KMS-11 (cell line): ENCODE results near the gene ARHGEF33.

Experiments used
- H2AFZ ChIP-seq: fragments of 200-600 bp; sonication (generic); 2 replicates; pipeline ENCODE4 v1.6.1; 2016; ENCODE audit warnings: antibody characterized with exemption, mixed run types, low read depth
- H3K27ac ChIP-seq: fragments of 200-600 bp; sonication (generic); 2 replicates; pipeline ENCODE4 v1.6.1; 2016; ENCODE audit warnings: mild to moderate bottlenecking, mixed run types
- H3K27me3 ChIP-seq: fragments of 200-600 bp; sonication (generic); 2 replicates; pipeline ENCODE4 v1.6.1; 2017; ENCODE audit warnings: mild to moderate bottlenecking, low read depth, mixed run types, moderate library complexity; ENCODE audit not compliant: insufficient read depth
- H3K36me3 ChIP-seq: fragments of 200-600 bp; sonication (generic); 2 replicates; pipeline ENCODE4 v1.6.1; 2017; ENCODE audit warnings: mild to moderate bottlenecking, mixed run types; ENCODE audit not compliant: insufficient read depth
- H3K4me1 ChIP-seq: fragments of 200-600 bp; sonication (generic); 2 replicates; pipeline ENCODE4 v1.6.1; 2016; ENCODE audit warnings: mild to moderate bottlenecking, low read depth, mixed run types; ENCODE audit not compliant: poor library complexity, severe bottlenecking
- H3K4me2 ChIP-seq: fragments of 200-600 bp; sonication (generic); 2 replicates; pipeline ENCODE4 v1.7.0; 2016; ENCODE audit warnings: mild to moderate bottlenecking, mixed run types
- H3K4me3 ChIP-seq: fragments of 200-600 bp; sonication (generic); IDR thresholded peaks from 2 replicates; pipeline ENCODE4 v1.6.1; 2017; ENCODE audit warnings: low read depth, low read length, mixed read lengths; ENCODE audit not compliant: insufficient read depth
- H3K79me2 ChIP-seq: fragments of 200-600 bp; sonication (generic); 2 replicates; pipeline ENCODE4 v1.6.1; 2016; ENCODE audit warnings: low read depth, mixed run types; ENCODE audit not compliant: insufficient read depth
- H3K9ac ChIP-seq: fragments of 200-600 bp; sonication (generic); 2 replicates; pipeline ENCODE4 v1.6.1; 2016; ENCODE audit warnings: mild to moderate bottlenecking, mixed run types
- H4K20me1 ChIP-seq: fragments of 200-600 bp; sonication (generic); 2 replicates; pipeline ENCODE4 v1.6.1; 2016; ENCODE audit warnings: mild to moderate bottlenecking, mixed run types; ENCODE audit not compliant: insufficient read depth
- TF ChIP-seq, protein P1 (sequence below): fragments of 200-600 bp; sonication (generic); conservative IDR thresholded peaks from 2 replicates; pipeline ENCODE4 v1.6.1; 2017; ENCODE audit warnings: low read depth, mild to moderate bottlenecking, antibody characterized with exemption, low read length, moderate library complexity, mixed read lengths

ARHGEF33 gene

DNA sequence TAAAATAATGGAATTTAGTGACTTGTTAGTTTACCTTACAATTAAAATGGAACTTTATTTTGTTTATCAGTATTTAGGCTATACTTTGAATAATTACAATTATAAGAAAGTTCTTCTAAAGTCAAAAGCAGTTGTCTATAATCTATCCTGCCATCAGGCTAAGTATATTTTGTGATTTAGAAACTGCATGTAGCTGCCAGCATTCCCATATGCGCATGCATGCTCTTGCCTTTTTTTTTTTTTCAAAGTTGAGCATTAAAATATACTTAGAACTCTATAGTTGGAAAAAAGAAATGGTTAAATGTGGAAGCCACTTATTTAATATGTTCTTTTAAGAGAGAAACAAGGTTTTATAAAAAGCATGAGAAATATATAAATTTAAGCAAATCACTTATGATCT lies 99.0 kb downstream of the ARHGEF33 start:
- Histone ChIP-seq H2AFZ (no peak overlapping the region), H3K79me2 (no peaks in the 10 kb centered on the region), H3K4me3 (no peak overlapping the region), H3K4me1 (peaks cover 8% of the 10 kb centered on the region), H3K27ac (no peak overlapping the region), H3K9ac (no peak overlapping the region), H4K20me1 (no peaks in the 10 kb centered on the region), H3K27me3 (no peaks in the 10 kb centered on the region), H3K36me3 (peaks cover 7% of the 10 kb centered on the region; the same call in 1 of the 2 replicates), H3K4me2 (no peak overlapping the region)
- TF ChIP-seq, protein P1, sequence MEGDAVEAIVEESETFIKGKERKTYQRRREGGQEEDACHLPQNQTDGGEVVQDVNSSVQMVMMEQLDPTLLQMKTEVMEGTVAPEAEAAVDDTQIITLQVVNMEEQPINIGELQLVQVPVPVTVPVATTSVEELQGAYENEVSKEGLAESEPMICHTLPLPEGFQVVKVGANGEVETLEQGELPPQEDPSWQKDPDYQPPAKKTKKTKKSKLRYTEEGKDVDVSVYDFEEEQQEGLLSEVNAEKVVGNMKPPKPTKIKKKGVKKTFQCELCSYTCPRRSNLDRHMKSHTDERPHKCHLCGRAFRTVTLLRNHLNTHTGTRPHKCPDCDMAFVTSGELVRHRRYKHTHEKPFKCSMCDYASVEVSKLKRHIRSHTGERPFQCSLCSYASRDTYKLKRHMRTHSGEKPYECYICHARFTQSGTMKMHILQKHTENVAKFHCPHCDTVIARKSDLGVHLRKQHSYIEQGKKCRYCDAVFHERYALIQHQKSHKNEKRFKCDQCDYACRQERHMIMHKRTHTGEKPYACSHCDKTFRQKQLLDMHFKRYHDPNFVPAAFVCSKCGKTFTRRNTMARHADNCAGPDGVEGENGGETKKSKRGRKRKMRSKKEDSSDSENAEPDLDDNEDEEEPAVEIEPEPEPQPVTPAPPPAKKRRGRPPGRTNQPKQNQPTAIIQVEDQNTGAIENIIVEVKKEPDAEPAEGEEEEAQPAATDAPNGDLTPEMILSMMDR, result no peak

DNA sequence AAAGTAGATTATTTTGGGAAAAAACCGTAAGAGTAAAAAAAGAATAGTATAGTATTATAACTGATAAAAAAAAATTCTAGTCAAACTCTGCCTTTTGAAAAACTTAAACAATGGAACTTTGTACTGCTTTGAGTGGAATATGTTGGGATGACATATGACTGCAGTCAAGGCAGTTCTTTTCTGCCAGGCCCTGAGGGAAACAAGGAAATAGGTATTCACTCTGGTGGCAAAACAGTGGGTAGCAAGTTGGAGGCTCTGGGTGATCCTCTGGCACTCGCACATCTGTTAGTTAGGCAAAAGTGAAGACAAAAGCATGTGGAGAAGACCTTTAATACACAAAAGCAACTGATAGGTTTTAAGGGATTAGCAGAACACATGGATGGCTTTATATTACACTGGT lies 102.2 kb downstream of the ARHGEF33 start:
- Histone ChIP-seq H2AFZ (no peak overlapping the region), H3K27me3 (no peaks in the 10 kb centered on the region), H3K4me3 (no peak overlapping the region), H3K9ac (no peak overlapping the region), H3K79me2 (no peaks in the 10 kb centered on the region), H3K27ac (no peak overlapping the region), H3K36me3 (peaks cover 7% of the 10 kb centered on the region; the same call in 1 of the 2 replicates), H3K4me2 (no peak overlapping the region), H4K20me1 (no peaks in the 10 kb centered on the region), H3K4me1 (peaks cover 17% of the 10 kb centered on the region)
- TF ChIP-seq, protein P1, result no peak

DNA sequence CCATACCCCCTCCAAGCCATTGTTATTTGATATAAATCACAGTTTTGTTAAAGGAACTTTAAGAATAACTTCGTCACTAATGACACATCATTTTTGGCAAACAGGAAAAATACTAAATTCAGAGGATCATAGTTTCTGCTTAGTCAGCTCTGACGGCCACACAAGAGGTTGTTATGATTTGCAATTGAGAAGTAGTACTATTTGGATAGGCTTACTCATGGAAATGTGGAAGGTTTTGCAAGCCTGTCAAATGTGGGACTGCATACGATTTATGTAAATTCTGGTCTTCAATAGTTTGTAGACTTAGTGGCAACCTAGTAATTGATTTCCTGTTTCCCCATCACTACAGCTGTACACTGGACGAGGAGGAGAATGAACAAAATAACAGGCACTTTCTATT lies 108.1 kb downstream of the ARHGEF33 start:
- no peak overlapping the region for H3K27ac ChIP-seq
- no peaks in the 10 kb centered on the region; the same call in 1 of the 2 replicates for H3K36me3 ChIP-seq

DNA sequence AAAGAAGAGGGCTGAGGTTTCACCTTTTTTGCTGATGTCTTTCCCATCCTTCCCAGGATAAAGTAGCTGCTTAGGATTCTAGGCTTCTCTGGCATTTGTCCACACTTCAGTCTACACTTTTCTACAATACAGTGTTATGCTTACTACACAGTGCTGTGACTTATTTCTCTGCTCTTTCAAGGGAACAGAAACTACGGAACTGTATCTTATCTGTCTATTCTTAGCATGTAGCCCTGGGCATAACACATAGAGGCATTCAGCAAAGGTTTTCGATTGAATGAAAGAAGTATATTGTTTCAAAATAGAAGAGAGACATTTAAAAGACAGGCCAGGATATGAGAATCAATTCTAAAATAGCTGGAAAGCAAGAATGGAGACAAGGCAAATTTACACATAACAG lies 110.9 kb downstream of the ARHGEF33 start:
- H3K4me3 ChIP-seq, result no peak overlapping the region
- no peaks in the 10 kb centered on the region for H3K79me2 ChIP-seq
- TF ChIP-seq, protein P1, result no peak
- H3K9ac ChIP-seq, result no peak overlapping the region
- H2AFZ ChIP-seq, result no peak overlapping the region
- H3K4me2 ChIP-seq, result no peak overlapping the region
- no peak overlapping the region for H3K27ac ChIP-seq
- peaks cover 1% of the 10 kb centered on the region for H3K4me1 ChIP-seq
- H3K27me3 ChIP-seq, result no peaks in the 10 kb centered on the region
- H3K36me3 ChIP-seq, result peaks cover 2% of the 10 kb centered on the region; the same call in 1 of the 2 replicates
- no peaks in the 10 kb centered on the region for H4K20me1 ChIP-seq

More for the DNA sequence above, 108.1 kb downstream of the ARHGEF33 start:
- H4K20me1 ChIP-seq, result no peaks in the 10 kb centered on the region
- TF ChIP-seq, protein P1, result no peak
- no peak overlapping the region for H2AFZ ChIP-seq
- H3K4me3 ChIP-seq, result no peak overlapping the region
- H3K4me2 ChIP-seq, result no peak overlapping the region
- H3K9ac ChIP-seq, result no peak overlapping the region
- H3K4me1 ChIP-seq, result peaks cover 14% of the 10 kb centered on the region
- H3K27me3 ChIP-seq, result no peaks in the 10 kb centered on the region
- H3K79me2 ChIP-seq, result no peaks in the 10 kb centered on the region
